Measurements from ENCODE around the gene ENOX1.

Gene ENOX1

GRCh38 chr13:43295825-43296564, 490.8 kb downstream of the ENOX1 start:
- Histone ChIP-seq H3K4me1 (ENCODE audit: control extremely low read depth in 1 of 4, control insufficient read depth in 4 of 4, insufficient read depth in 4 of 4, low read length in 3 of 4) (peaks cover 0 to 4% (median 2%) of the 10 kb centered on the region in 4 experiments), H3K4me3 (ENCODE audit: control insufficient read depth in 1 of 7, extremely low read depth in 1 of 7, insufficient read depth in 4 of 7, low read depth in 2 of 7, low read length in 6 of 7) (no peak overlapping the region), H3K9me3 (ENCODE audit: control extremely low read depth in 1 of 5, control insufficient read depth in 4 of 5, insufficient read depth in 2 of 5, low read depth in 1 of 5, low read length in 4 of 5) (no peaks in the 10 kb centered on the region), H3K27ac (ENCODE audit: insufficient read depth in 1 of 2, low read depth in 1 of 2, low read length in 2 of 2, poor library complexity in 1 of 2, severe bottlenecking in 2 of 2) (no peak overlapping the region), H3K27me3 (replicated peaks in 2 of 5; ENCODE audit: control insufficient read depth in 4 of 5, insufficient read depth in 5 of 5, low read length in 4 of 5) (no peaks in the 10 kb centered on the region), H3K36me3 (ENCODE audit: control insufficient read depth in 4 of 4, insufficient read depth in 4 of 4, low read length in 3 of 4) (no peaks in the 10 kb centered on the region)
- WGBS (ENCODE audit: insufficient coverage), result 76% methylated on average over 5 of the region's 5 CpGs
- DNase-seq, result no peak
- POLR2A ChIA-PET, result no interaction called here
- CTCF ChIA-PET, result no interaction called here

- WGBS (ENCODE audit: insufficient coverage), result 100% methylated on average over 1 of the region's 2 CpGs
- Histone ChIP-seq H3K36me3 (ENCODE audit: control insufficient read depth in 4 of 4, insufficient read depth in 4 of 4, low read length in 3 of 4) (no peaks in the 10 kb centered on the region), H3K4me3 (ENCODE audit: control insufficient read depth in 1 of 7, extremely low read depth in 1 of 7, insufficient read depth in 4 of 7, low read depth in 2 of 7, low read length in 6 of 7) (no peak overlapping the region), H3K27me3 (replicated peaks in 2 of 5; ENCODE audit: control insufficient read depth in 4 of 5, insufficient read depth in 5 of 5, low read length in 4 of 5) (no peaks in the 10 kb centered on the region), H3K27ac (ENCODE audit: insufficient read depth in 1 of 2, low read depth in 1 of 2, low read length in 2 of 2, poor library complexity in 1 of 2, severe bottlenecking in 2 of 2) (no peak overlapping the region), H3K4me1 (ENCODE audit: control extremely low read depth in 1 of 4, control insufficient read depth in 4 of 4, insufficient read depth in 4 of 4, low read length in 3 of 4) (peaks cover 0 to 4% (median 2%) of the 10 kb centered on the region in 4 experiments), H3K9me3 (ENCODE audit: control extremely low read depth in 1 of 5, control insufficient read depth in 4 of 5, insufficient read depth in 2 of 5, low read depth in 1 of 5, low read length in 4 of 5) (no peaks in the 10 kb centered on the region)
- POLR2A ChIA-PET, result no interaction called here
- DNase-seq, result no peak
- CTCF ChIA-PET, result interaction anchor here (0.6 kb wide), 1 partner anchor 509 kb away, joined by 3 read pairs; no protein-coding TSS in a partner anchor
These were observed 491.5 kb downstream of the ENOX1 start for GRCh38 chr13:43295321-43295720.

DNA sequence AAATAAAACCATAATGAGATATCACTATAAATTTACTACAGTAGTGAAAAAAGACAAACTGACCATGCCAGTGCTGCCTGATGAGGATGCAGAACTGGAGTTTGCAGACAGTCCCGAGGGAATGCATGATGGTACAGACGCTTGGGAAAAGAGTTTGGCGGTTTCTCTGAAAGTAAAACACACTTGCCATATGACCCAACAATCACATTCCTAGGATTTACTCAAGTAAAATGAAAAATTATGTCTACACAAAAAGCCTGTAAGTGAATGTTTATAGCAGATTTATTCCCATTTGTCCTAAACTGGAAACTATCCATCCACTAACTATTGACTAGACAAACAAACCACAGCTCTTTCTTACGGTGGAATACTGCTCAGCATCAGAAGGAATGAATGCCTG, 492.4 kb downstream of the ENOX1 start:
- WGBS (ENCODE audit: insufficient coverage), result 94% methylated on average over 3 of the region's 4 CpGs
- no peaks in the 10 kb centered on the region for H3K36me3 ChIP-seq (ENCODE audit: control insufficient read depth in 4 of 4, insufficient read depth in 4 of 4, low read length in 3 of 4)

DNA sequence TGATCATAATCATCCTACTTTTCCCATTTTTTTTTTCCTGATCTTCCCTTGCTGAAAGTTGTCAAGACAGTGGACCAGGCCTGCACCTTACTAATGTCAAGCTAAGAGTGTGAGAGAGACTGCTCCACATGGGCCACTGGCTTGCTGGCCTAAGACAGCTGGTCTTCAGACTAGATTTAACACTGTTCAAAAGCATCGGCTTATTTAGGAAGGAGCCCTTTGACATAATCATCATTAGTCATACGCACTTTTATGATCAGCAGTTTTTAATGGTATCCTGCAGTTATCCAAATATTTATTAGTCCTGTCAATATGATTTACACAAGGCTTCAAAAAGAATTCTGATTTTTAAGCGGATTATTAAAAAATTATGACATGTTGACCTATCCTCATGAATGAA, 492.8 kb downstream of the ENOX1 start:
- Histone ChIP-seq H3K9me3 (ENCODE audit: control extremely low read depth in 1 of 5, control insufficient read depth in 4 of 5, insufficient read depth in 2 of 5, low read depth in 1 of 5, low read length in 4 of 5) (no peaks in the 10 kb centered on the region), H3K27ac (ENCODE audit: insufficient read depth in 1 of 2, low read depth in 1 of 2, low read length in 2 of 2, poor library complexity in 1 of 2, severe bottlenecking in 2 of 2) (no peak overlapping the region), H3K4me1 (ENCODE audit: control extremely low read depth in 1 of 4, control insufficient read depth in 4 of 4, insufficient read depth in 4 of 4, low read length in 3 of 4) (peaks cover 0 to 4% (median 2%) of the 10 kb centered on the region in 4 experiments), H3K4me3 (ENCODE audit: control insufficient read depth in 1 of 7, extremely low read depth in 1 of 7, insufficient read depth in 4 of 7, low read depth in 2 of 7, low read length in 6 of 7) (no peak overlapping the region), H3K27me3 (replicated peaks in 2 of 5; ENCODE audit: control insufficient read depth in 4 of 5, insufficient read depth in 5 of 5, low read length in 4 of 5) (no peaks in the 10 kb centered on the region), H3K36me3 (ENCODE audit: control insufficient read depth in 4 of 4, insufficient read depth in 4 of 4, low read length in 3 of 4) (no peaks in the 10 kb centered on the region)
- ChIA-PET POLR2A (no interaction called here), CTCF (interaction anchor here (0.6 kb wide), 1 partner anchor 385 kb away, joined by 3 read pairs; no protein-coding TSS in a partner anchor)
- 100% methylated on average over 1 of the region's 3 CpGs for WGBS (ENCODE audit: insufficient coverage)
- DNase-seq, result no peak

More for the DNA sequence above, 492.4 kb downstream of the ENOX1 start:
- Histone ChIP-seq H3K4me1 (ENCODE audit: control extremely low read depth in 1 of 4, control insufficient read depth in 4 of 4, insufficient read depth in 4 of 4, low read length in 3 of 4) (peaks cover 0 to 4% (median 2%) of the 10 kb centered on the region in 4 experiments), H3K4me3 (ENCODE audit: control insufficient read depth in 1 of 7, extremely low read depth in 1 of 7, insufficient read depth in 4 of 7, low read depth in 2 of 7, low read length in 6 of 7) (no peak overlapping the region), H3K27ac (ENCODE audit: insufficient read depth in 1 of 2, low read depth in 1 of 2, low read length in 2 of 2, poor library complexity in 1 of 2, severe bottlenecking in 2 of 2) (no peak overlapping the region), H3K9me3 (ENCODE audit: control extremely low read depth in 1 of 5, control insufficient read depth in 4 of 5, insufficient read depth in 2 of 5, low read depth in 1 of 5, low read length in 4 of 5) (no peaks in the 10 kb centered on the region), H3K27me3 (replicated peaks in 2 of 5; ENCODE audit: control insufficient read depth in 4 of 5, insufficient read depth in 5 of 5, low read length in 4 of 5) (no peaks in the 10 kb centered on the region)
- CTCF ChIA-PET, result interaction anchor here (0.6 kb wide), 1 partner anchor 510 kb away, joined by 3 read pairs; no protein-coding TSS in a partner anchor
- no peak for DNase-seq
- POLR2A ChIA-PET, result no interaction called here

- H3K36me3 ChIP-seq (ENCODE audit: control insufficient read depth in 4 of 4, insufficient read depth in 4 of 4, low read length in 3 of 4), result no peaks in the 10 kb centered on the region
- H3K4me1 ChIP-seq (ENCODE audit: control extremely low read depth in 1 of 4, control insufficient read depth in 4 of 4, insufficient read depth in 4 of 4, low read length in 3 of 4), result no peaks in the 10 kb centered on the region
- no peak overlapping the region for H3K27ac ChIP-seq (ENCODE audit: insufficient read depth in 1 of 2, low read depth in 1 of 2, low read length in 2 of 2, poor library complexity in 1 of 2, severe bottlenecking in 2 of 2)
- no peaks in the 10 kb centered on the region for H3K27me3 ChIP-seq (replicated peaks in 2 of 5; ENCODE audit: control insufficient read depth in 4 of 5, insufficient read depth in 5 of 5, low read length in 4 of 5)
- no peak overlapping the region for H3K4me3 ChIP-seq (ENCODE audit: control insufficient read depth in 1 of 7, extremely low read depth in 1 of 7, insufficient read depth in 4 of 7, low read depth in 2 of 7, low read length in 6 of 7)
- H3K9me3 ChIP-seq (ENCODE audit: control extremely low read depth in 1 of 5, control insufficient read depth in 4 of 5, insufficient read depth in 2 of 5, low read depth in 1 of 5, low read length in 4 of 5), result no peaks in the 10 kb centered on the region
- ChIA-PET POLR2A (no interaction called here), CTCF (interaction anchor here (0.6 kb wide), 1 partner anchor 386 kb away, joined by 3 read pairs; no protein-coding TSS in a partner anchor)
- no CpG with 5 or more reads among the region's 1 CpG for WGBS (ENCODE audit: insufficient coverage)
- no peak for DNase-seq
These were observed 493.2 kb downstream of the ENOX1 start for GRCh38 chr13:43293561-43293960.

DNA sequence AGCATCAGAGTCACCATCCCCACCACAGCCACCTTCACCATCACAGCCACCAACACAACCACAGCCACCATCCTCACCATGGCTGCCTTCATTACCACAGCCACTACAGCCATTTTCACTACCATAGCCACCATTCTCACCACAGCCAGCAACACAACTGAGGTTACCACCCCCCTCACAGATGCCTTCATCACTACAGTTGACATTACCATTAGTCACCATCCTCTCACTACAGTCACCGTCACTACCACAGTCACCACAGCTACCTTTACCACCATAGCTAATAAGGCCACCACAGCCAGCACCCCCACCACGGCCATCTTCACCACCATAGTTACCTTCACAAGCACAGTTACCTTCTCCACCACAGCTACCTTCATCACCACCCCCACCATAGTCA, 493.8 kb downstream of the ENOX1 start:
- Histone ChIP-seq H3K9me3 (ENCODE audit: control extremely low read depth in 1 of 5, control insufficient read depth in 4 of 5, insufficient read depth in 2 of 5, low read depth in 1 of 5, low read length in 4 of 5) (no peaks in the 10 kb centered on the region), H3K27me3 (replicated peaks in 2 of 5; ENCODE audit: control insufficient read depth in 4 of 5, insufficient read depth in 5 of 5, low read length in 4 of 5) (no peaks in the 10 kb centered on the region), H3K36me3 (ENCODE audit: control insufficient read depth in 4 of 4, insufficient read depth in 4 of 4, low read length in 3 of 4) (no peaks in the 10 kb centered on the region), H3K4me1 (ENCODE audit: control extremely low read depth in 1 of 4, control insufficient read depth in 4 of 4, insufficient read depth in 4 of 4, low read length in 3 of 4) (no peaks in the 10 kb centered on the region), H3K4me3 (ENCODE audit: control insufficient read depth in 1 of 7, extremely low read depth in 1 of 7, insufficient read depth in 4 of 7, low read depth in 2 of 7, low read length in 6 of 7) (no peak overlapping the region), H3K27ac (ENCODE audit: insufficient read depth in 1 of 2, low read depth in 1 of 2, low read length in 2 of 2, poor library complexity in 1 of 2, severe bottlenecking in 2 of 2) (no peak overlapping the region)
- WGBS (ENCODE audit: insufficient coverage), result 87% methylated on average over 2 of the region's 2 CpGs
- ChIA-PET POLR2A (no interaction called here), CTCF (interaction anchor here (0.7 kb wide), 1 partner anchor 10 kb away, joined by 3 read pairs; no protein-coding TSS in a partner anchor)
- no peak for DNase-seq

DNA sequence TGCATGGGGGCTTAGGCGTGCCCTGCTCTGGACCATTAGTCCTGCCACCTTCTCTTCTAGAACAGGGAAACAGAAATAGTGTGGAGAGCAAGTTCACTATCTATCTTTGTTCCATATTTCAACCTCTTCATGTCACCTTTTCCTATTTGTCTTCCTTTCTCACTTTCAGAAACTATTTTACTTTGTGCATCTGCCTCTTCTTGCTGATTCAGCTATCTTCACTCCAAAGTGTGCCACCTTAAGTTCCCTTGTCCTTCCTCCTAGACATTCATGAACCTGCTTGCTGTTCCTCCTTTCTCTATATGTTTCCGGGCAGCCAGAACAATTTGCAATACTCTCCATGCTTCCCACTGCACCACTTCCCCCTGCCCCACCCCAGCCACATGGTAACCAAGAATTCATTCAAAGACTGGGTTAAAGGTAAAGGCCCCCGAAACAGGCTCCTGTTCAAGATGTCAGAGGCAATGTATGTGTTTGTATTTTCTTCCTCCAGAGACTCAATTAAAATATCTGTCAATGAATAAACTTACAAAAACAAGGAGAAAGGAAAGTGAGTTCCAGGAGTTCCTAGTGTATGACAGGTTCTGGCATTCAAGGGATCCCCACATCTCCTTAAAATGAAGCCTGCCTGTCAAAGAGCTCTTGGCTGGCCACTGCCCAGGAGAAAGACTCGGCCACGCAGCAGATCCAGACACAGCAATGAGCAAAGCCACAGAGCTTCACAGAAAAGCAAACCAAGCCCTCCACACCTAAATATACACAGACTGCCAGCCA, 495.3 kb downstream of the ENOX1 start:
- DNase-seq, result no peak
- Histone ChIP-seq H3K4me3 (ENCODE audit: control insufficient read depth in 1 of 7, extremely low read depth in 1 of 7, insufficient read depth in 4 of 7, low read depth in 2 of 7, low read length in 6 of 7) (no peak overlapping the region), H3K36me3 (ENCODE audit: control insufficient read depth in 4 of 4, insufficient read depth in 4 of 4, low read length in 3 of 4) (no peaks in the 10 kb centered on the region), H3K27ac (ENCODE audit: insufficient read depth in 1 of 2, low read depth in 1 of 2, low read length in 2 of 2, poor library complexity in 1 of 2, severe bottlenecking in 2 of 2) (no peak overlapping the region), H3K27me3 (replicated peaks in 2 of 5; ENCODE audit: control insufficient read depth in 4 of 5, insufficient read depth in 5 of 5, low read length in 4 of 5) (no peaks in the 10 kb centered on the region), H3K4me1 (ENCODE audit: control extremely low read depth in 1 of 4, control insufficient read depth in 4 of 4, insufficient read depth in 4 of 4, low read length in 3 of 4) (no peaks in the 10 kb centered on the region), H3K9me3 (ENCODE audit: control extremely low read depth in 1 of 5, control insufficient read depth in 4 of 5, insufficient read depth in 2 of 5, low read depth in 1 of 5, low read length in 4 of 5) (no peaks in the 10 kb centered on the region)
- POLR2A ChIA-PET, result no interaction called here
- CTCF ChIA-PET, result no interaction called here
- 100% methylated on average over 2 of the region's 5 CpGs for WGBS (ENCODE audit: insufficient coverage)
